HS-5 (cell line): ENCODE data around the gene IGF1R.
"Not testable (repeated sequence)": the region's sequence is repeated elsewhere in the genome, so short reads cannot be mapped to it uniquely, and the experiment has no call there.

ENCODE experiments used
- DNase-seq: peaks from one replicate; pipeline ENCODE4 v3.0.0-alpha.2; 2012; ENCODE audit warnings: low read depth

Gene IGF1R

GRCh38 chr15:98998279-98998678, 349.9 kb downstream of the IGF1R start:
- DNase-seq: no peak

DNA sequence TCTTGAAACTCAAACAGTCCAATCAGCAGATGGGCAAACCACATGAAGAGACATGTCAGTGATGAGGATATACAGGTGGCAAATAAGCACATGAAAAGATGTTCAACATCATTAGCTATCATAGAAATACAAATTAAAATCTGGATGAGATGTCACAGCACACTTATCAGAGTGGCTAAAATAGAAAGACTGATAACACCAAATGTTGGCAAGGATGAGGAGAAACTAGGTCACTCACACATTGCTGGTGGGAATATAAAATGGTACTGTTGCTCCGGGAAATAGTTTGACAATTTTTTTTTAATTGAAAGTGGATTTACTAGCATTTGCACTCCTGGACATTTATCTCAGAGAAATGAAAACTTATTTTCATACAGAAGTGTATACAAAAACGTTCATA, 350.9 kb downstream of the IGF1R start:
- DNase-seq: no peak

DNA sequence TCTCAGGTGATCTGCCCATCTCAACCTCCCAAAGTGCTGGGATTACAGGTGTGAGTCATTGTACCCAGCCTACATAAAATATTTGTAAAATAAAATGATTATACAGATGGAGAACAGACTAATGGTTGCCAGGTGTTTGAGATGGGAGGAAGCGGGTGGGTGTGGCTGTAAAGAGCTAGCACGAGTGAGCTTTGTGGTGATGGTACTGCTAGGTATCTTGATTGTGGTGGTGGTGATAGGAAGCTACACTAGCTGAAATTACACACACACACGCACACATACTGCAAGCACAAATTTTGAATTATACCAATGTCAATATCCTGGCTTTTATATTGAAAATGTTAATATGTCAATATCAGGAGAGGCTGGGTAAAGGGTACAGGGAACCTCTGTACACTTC, 353.9 kb downstream of the IGF1R start:
- DNase-seq: no peak

DNA sequence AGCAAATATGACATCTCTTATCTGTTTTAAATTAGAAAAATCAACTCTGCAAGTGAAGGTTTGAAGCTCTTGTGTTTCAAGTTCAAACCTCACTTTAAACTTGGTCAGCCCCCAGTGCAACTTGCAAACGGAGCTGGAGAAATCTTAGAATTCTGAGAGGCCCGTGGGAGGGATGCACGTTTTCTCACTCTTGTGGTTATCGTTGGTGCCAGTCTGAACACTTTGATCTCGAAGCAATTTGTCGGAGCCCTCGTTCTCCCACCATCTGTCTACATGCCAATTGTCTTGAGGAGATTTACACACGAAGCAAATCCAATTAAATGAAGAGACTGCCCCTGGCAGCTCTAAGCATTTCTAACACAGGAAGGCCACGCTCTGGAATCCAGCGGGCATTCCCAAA, 355.0 kb downstream of the IGF1R start:
- not testable (repeated sequence) for DNase-seq

DNA sequence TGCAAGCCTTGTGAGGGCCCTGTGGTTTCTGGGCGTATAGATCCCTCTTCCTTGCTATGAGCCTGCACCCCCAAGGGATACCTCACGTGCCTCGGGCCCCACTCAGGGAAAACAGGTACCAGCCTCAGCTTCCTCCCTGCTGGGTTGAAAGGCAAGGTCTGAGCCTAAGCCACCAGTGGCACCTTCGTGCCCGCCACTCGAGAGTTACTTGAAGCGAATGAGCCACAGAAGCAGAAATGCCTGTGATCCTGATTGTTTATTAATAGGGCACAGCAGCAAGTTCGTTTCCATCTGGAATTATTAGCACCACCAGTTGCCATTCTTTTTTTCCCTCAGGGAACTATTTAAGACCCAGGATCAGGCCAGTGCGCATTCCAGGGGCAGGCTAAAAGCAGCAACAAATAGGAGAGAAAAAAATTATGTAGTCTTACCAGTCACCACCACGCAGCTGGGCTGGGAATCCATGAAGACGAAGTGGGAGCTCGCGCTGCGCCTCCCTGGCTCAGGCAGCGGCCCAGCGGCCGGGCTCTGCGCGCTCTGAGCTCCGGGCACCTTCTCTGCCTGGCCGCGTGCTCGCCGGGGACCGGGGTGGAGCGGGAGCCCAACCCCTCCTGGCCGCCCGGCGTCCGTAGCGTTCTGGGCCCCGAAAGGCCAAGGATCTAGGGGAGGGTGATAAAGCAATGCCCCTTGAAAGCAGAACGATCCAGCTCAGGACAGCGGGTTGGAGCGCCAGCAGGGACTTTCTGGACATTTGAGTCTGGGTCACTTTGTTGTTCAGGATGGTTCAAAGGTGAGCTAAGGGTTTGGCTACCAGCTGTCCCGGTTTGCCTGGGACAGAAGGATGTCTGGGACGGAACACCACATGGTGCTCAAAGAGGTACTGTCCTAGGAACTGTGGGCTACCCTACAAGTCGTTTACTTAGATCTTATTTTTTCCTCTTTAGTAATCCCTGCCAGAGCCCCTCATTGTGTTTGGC, 356.9 kb downstream of the IGF1R start:
- not testable (repeated sequence) for DNase-seq

DNA sequence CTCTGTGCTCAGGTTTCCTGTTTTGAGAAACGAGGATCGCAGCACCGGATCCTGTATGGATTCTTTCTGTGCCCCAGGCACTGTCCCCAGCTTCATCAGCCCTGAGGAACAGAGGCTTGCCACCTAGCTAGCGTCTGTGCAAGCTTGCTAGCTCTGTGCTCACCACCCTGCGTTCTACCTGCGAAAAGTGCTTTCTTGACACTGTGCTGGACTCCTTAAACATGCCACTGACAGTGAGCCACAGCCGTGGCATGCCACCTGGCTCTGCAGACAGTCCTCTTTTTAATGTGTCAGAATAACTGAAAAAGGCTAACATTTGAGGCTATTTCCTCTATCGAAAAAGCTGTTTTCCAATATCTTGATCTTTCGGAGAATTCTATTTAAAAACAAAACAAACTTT, 357.8 kb downstream of the IGF1R start:
- DNase-seq: no peak

DNA sequence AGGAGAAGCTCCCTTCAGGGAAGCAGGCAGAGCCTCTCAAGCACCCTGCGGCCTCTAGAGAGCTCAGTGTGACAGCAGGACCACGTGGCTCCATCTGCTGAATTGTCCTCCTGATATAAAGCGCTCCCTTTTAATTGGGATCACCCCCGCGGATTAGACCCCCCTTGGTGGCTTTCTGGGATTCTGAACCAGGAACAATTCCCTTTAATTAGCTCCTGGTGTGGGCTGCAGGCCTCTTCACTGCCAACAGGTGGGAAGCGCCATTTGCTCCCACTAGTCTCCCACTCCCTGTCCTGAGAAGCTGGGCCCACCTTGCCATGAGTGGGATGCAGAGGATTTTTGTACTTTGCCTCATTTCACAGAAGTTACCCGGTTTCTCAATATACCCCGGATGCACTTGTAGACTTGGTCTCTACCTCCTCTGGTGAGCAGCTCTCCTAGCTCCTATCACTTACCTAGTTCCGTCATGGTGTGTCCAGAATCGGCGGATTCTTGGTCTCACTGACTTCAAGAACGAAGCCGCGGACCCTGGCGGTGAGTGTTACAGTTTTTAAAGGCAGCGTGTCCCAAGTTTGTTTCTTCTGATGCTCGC, 358.7 kb downstream of the IGF1R start:
- DNase-seq: no peak

- DNase-seq: no peak
These were observed 361.5 kb downstream of the IGF1R start for GRCh38 chr15:99009741-99010330.

- DNase-seq: no peak
These were observed 362.4 kb downstream of the IGF1R start for GRCh38 chr15:99010768-99011167.
